Loucy (cell line): ENCODE data around the gene GYG1.

Experiments used
- H2AFZ ChIP-seq: fragments of 200-600 bp; sonication (generic); 2 replicates; pipeline ENCODE4 v1.6.0; 2016; ENCODE audit warnings: antibody characterized with exemption, mild to moderate bottlenecking, low read length, moderate library complexity
- H3F3A ChIP-seq: fragments of 200-600 bp; 2 replicates; pipeline ENCODE4 v1.6.0; 2016; ENCODE audit warnings: antibody characterized with exemption, low read depth, mild to moderate bottlenecking
- H3K27me3 ChIP-seq: fragments of 200-600 bp; sonication (generic); 2 replicates; pipeline ENCODE4 v1.6.1; 2014; ENCODE audit warnings: low read length, mild to moderate bottlenecking; ENCODE audit not compliant: insufficient read depth, poor library complexity, severe bottlenecking
- H3K36me3 ChIP-seq: fragments of 200-600 bp; sonication (generic); 2 replicates; pipeline ENCODE4 v1.6.1; 2016; ENCODE audit warnings: low read length; ENCODE audit not compliant: insufficient read depth
- H3K4me1 ChIP-seq: fragments of 200-600 bp; sonication (generic); 2 replicates; pipeline ENCODE4 v1.5.1; 2014; ENCODE audit warnings: low read length, mild to moderate bottlenecking; ENCODE audit not compliant: insufficient read depth, poor library complexity, severe bottlenecking
- H3K4me2 ChIP-seq: fragments of 200-600 bp; sonication (generic); 2 replicates; pipeline ENCODE4 v1.6.0; 2014; ENCODE audit warnings: antibody characterized with exemption, low read length, low read depth, mild to moderate bottlenecking; ENCODE audit not compliant: poor library complexity, severe bottlenecking
- H3K4me3 ChIP-seq: fragments of 200-600 bp; sonication (generic); 2 replicates; pipeline ENCODE4 v1.5.1; 2014; ENCODE audit warnings: low read length, mild to moderate bottlenecking, mixed read lengths; ENCODE audit not compliant: poor library complexity, severe bottlenecking
- H3K79me2 ChIP-seq: fragments of 200-600 bp; sonication (generic); 2 replicates; pipeline ENCODE4 v1.6.1; 2014; ENCODE audit warnings: low read length; ENCODE audit not compliant: insufficient read depth
- H3K9ac ChIP-seq: fragments of 200-600 bp; sonication (generic); 2 replicates; pipeline ENCODE4 v1.6.0; 2014; ENCODE audit warnings: mild to moderate bottlenecking, low read depth, low read length, moderate library complexity; ENCODE audit not compliant: poor library complexity, severe bottlenecking
- H3K9me2 ChIP-seq: fragments of 200-600 bp; sonication (generic); replicated peaks from 2 replicates; pipeline ENCODE4 v1.6.1; 2016; ENCODE audit warnings: low read depth, low read length, mixed read lengths
- H3K9me3 ChIP-seq: fragments of 200-600 bp; sonication (generic); 2 replicates; pipeline ENCODE4 v1.6.1; 2014; ENCODE audit warnings: mild to moderate bottlenecking, antibody characterized with exemption, low read length, low read depth; ENCODE audit not compliant: insufficient read depth
- H4K20me1 ChIP-seq: fragments of 200-600 bp; sonication (generic); 2 replicates; pipeline ENCODE4 v1.6.0; 2014; ENCODE audit warnings: antibody characterized with exemption, low read length, mild to moderate bottlenecking; ENCODE audit not compliant: insufficient read depth, poor library complexity, severe bottlenecking
- EZH2phosphoT487 ChIP-seq: fragments of 200-600 bp; IDR thresholded peaks from 2 replicates; pipeline ENCODE4 v1.6.1; 2018; ENCODE audit warnings: antibody characterized with exemption, mild to moderate bottlenecking, moderate library complexity, borderline replicate concordance
- TF ChIP-seq, protein P1 (sequence below): fragments of 200-600 bp; sonication (generic); conservative IDR thresholded peaks from 2 replicates; pipeline ENCODE4 v1.5.1; 2014; ENCODE audit warnings: mild to moderate bottlenecking, antibody characterized with exemption, low read length

Gene GYG1

DNA sequence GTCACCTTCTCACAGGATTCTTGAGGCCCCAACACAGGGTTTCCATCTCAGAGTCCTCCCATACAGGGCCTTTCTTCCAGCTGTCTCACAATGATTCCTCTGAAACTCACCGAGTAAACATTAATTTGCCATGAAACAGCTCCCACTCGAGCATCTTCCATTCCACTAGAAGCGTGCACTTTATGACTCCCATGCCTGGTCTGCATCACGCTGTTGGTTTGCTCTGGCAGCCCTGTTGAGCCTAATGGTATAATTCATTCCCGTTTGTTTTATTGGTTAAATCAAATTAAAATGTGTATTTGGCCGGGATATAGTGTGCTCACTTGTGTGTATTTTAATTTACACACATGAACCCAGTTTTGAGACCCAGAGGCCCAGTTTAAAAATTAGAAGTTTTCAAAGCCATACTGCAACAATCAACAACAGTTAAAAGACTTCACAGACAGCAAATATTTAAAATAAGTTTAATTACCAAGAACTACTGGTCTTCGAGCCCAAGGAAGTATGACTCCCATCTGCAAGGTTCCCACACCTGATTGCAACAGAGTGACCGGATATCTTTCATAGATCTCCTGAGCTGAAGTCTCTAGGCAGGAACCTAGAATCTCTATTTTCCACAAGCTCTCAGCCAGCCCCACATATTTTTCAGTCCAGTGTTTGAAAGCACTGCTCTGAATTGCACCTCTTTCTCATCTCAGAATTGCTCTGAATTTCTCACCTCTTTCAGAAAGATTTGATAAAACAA lies 42.3 kb upstream of the GYG1 start:
- H4K20me1 ChIP-seq = no peaks in the 10 kb centered on the region
- no peak for TF ChIP-seq EZH2phosphoT487
- TF ChIP-seq, protein P1, sequence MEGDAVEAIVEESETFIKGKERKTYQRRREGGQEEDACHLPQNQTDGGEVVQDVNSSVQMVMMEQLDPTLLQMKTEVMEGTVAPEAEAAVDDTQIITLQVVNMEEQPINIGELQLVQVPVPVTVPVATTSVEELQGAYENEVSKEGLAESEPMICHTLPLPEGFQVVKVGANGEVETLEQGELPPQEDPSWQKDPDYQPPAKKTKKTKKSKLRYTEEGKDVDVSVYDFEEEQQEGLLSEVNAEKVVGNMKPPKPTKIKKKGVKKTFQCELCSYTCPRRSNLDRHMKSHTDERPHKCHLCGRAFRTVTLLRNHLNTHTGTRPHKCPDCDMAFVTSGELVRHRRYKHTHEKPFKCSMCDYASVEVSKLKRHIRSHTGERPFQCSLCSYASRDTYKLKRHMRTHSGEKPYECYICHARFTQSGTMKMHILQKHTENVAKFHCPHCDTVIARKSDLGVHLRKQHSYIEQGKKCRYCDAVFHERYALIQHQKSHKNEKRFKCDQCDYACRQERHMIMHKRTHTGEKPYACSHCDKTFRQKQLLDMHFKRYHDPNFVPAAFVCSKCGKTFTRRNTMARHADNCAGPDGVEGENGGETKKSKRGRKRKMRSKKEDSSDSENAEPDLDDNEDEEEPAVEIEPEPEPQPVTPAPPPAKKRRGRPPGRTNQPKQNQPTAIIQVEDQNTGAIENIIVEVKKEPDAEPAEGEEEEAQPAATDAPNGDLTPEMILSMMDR = no peak

DNA sequence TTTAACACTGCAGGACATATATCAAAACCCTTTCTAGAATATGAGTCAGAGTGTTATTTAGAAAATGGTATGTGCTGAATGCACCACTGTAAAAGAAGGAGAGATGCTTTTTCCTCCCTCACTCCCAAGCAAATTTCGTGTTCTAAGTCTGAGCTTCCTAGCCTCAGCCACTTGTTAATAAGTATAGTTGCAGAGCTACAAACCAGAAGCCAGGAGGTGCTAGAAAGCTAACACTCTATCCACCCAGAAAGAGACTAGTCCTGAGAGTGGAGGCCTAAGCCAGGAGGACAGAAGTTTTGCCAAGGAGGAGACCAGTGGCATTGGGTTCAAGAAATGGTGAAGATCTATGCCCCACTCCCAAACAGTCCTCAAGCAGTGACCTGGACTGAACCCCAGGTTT lies 40.5 kb upstream of the GYG1 start:
- TF ChIP-seq EZH2phosphoT487 = no peak
- TF ChIP-seq, protein P1 = peak; percentile 63
- Histone ChIP-seq H3K9me2 (no peaks in the 10 kb centered on the region), H3K9ac (no peak overlapping the region), H3K27me3 (no peaks in the 10 kb centered on the region), H4K20me1 (no peaks in the 10 kb centered on the region), H3F3A (no peaks in the 10 kb centered on the region), H3K4me1 (peaks cover 3% of the 10 kb centered on the region), H3K4me3 (no peak overlapping the region), H2AFZ (0 out of 2 replicates have a peak overlapping the region, but pooled peaks have one; percentile 2), H3K36me3 (no peaks in the 10 kb centered on the region), H3K4me2 (no peak overlapping the region), H3K9me3 (no peaks in the 10 kb centered on the region), H3K79me2 (no peaks in the 10 kb centered on the region)

More for the DNA sequence above, 42.3 kb upstream of the GYG1 start:
- no peak overlapping the region for H2AFZ ChIP-seq
- H3K9me2 ChIP-seq = no peaks in the 10 kb centered on the region
- no peaks in the 10 kb centered on the region for H3K36me3 ChIP-seq
- H3K4me3 ChIP-seq = no peak overlapping the region
- H3K27me3 ChIP-seq = no peaks in the 10 kb centered on the region
- no peak overlapping the region for H3K9ac ChIP-seq
- peaks cover 3% of the 10 kb centered on the region for H3K4me1 ChIP-seq
- no peaks in the 10 kb centered on the region for H3F3A ChIP-seq
- no peak overlapping the region for H3K4me2 ChIP-seq
- H3K9me3 ChIP-seq = no peaks in the 10 kb centered on the region
- no peaks in the 10 kb centered on the region for H3K79me2 ChIP-seq

DNA sequence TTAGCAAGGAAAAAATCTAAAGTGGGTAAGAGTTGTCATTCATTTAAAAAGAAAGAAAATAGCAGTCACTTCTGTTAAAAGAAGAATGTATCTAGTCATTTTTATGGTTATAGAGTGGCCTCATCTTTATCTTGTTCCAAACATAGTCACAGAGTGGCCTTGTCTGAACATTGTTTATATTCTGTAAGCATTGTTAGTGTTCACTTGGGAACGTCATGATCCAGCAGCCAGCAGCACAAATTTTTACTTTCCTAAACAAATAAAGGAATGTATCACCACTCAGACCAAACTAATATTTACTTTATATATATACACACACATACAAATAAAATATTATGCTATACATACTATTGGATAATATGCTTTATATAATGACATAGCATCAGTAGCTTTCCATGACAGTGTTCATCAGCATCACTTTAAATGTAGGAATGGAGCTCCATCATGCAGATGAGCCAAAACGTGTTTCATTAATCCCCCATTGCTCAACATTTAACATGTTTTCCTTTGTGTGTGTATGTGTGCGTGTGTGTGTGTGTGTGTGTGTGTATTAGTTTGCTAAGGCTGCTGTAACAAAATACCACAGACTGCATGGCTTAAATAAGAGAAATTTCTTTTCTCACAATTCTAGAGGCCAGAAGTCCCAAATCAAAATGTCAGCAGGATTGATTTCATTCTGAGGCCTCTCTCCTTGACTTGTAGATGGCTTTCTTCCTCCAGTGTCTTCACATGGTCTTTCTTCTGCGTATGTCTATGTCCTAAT lies 39.6 kb upstream of the GYG1 start:
- H3K9ac ChIP-seq = no peak overlapping the region
- no peak overlapping the region for H3K4me2 ChIP-seq
- no peaks in the 10 kb centered on the region for H3K79me2 ChIP-seq
- H2AFZ ChIP-seq = no peak overlapping the region
- no peaks in the 10 kb centered on the region for H3K36me3 ChIP-seq
- H4K20me1 ChIP-seq = no peaks in the 10 kb centered on the region
- H3F3A ChIP-seq = no peaks in the 10 kb centered on the region
- no peaks in the 10 kb centered on the region for H3K9me3 ChIP-seq
- no peak overlapping the region for H3K4me3 ChIP-seq
- H3K4me1 ChIP-seq = peaks cover 3% of the 10 kb centered on the region
- no peaks in the 10 kb centered on the region for H3K27me3 ChIP-seq
- TF ChIP-seq, protein P1 = no peak
- TF ChIP-seq EZH2phosphoT487 = no peak
- no peaks in the 10 kb centered on the region for H3K9me2 ChIP-seq
